ENCODE results near the gene SOX8. TPM values are rescaled to one million over a fixed set of nuclear protein-coding genes. Genes with fewer than 3 reads are reported as not detected.

SOX8 gene
- total RNA-seq (ENCODE audit: unreplicated experiment) = 7.0 TPM
- long read RNA-seq, partial matches to known transcripts = 2 of 2 reads
- long read RNA-seq, other reads (novel, unspliced or antisense) = 0 of 2 reads

DNA sequence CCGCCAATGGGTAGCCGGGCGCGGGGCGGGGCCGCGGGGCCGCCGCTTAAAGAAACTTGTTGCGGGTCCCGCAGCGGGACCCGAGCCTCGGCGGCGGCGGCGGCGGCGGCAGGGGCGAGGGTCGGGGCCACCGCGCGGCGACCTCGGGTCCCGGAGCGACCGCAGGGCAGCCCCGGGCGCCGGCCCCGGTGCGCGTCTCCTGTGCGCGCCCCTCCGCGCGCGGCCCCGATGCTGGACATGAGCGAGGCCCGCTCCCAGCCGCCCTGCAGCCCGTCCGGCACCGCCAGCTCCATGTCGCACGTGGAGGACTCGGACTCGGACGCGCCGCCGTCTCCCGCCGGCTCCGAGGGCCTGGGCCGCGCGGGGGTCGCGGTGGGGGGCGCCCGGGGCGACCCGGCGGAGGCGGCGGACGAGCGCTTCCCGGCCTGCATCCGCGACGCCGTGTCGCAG is at the start of gene SOX8:
Gene SOX8 (plus strand): TSS at position 76 of the 450 bp plus-strand sequence. CDS start 153 bp downstream, at position 229.
- H3K9me3 Mint-ChIP-seq (ENCODE audit: unreplicated experiment) = peaks cover 12% of the 10 kb centered on the region
- TF ChIP-seq, protein P1, sequence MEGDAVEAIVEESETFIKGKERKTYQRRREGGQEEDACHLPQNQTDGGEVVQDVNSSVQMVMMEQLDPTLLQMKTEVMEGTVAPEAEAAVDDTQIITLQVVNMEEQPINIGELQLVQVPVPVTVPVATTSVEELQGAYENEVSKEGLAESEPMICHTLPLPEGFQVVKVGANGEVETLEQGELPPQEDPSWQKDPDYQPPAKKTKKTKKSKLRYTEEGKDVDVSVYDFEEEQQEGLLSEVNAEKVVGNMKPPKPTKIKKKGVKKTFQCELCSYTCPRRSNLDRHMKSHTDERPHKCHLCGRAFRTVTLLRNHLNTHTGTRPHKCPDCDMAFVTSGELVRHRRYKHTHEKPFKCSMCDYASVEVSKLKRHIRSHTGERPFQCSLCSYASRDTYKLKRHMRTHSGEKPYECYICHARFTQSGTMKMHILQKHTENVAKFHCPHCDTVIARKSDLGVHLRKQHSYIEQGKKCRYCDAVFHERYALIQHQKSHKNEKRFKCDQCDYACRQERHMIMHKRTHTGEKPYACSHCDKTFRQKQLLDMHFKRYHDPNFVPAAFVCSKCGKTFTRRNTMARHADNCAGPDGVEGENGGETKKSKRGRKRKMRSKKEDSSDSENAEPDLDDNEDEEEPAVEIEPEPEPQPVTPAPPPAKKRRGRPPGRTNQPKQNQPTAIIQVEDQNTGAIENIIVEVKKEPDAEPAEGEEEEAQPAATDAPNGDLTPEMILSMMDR (IDR thresholded peaks at IDR 0.05; ENCODE audit: partially characterized antibody, unreplicated experiment) = no peak
- H3K4me1 Mint-ChIP-seq (ENCODE audit: low read depth, unreplicated experiment) = peaks cover 20% of the 10 kb centered on the region
- peaks cover 16% of the 10 kb centered on the region for H3K27me3 Mint-ChIP-seq (ENCODE audit: unreplicated experiment)
- DNase-seq = peak; percentile 72
- H3K4me3 Mint-ChIP-seq (ENCODE audit: unreplicated experiment) = peak within 1 kb of the TSS; percentile 86
- peak within 1 kb of the TSS; percentile 55 for H3K27ac Mint-ChIP-seq (ENCODE audit: unreplicated experiment)
- no peaks in the 10 kb centered on the region for H3K36me3 Mint-ChIP-seq (ENCODE audit: unreplicated experiment)

DNA sequence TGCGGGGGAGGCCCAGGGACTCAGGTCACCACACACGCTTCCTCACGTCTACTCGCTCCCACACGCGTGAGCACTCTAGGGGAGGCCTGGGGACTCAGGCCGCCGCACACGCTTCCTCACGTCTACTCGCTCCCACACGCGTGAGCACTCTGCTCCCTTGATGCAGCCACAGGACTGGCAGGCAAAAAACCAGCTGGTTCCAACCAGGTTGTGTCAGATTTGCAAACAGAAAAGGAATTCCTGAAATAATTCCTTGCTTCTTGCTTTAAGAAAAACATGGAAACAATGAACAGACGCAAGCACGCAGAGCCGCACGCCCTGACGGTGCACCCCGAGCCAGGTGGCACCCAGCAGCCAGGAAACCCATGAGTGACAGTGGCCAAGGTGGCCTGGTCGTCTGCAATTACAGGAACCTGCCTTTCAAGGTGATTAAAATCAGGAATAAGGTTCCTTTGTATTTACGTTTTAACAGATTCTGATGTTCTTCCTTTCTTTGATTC is 48.7 kb upstream of the SOX8 start:
- peaks cover 1% of the 10 kb centered on the region for H3K27me3 Mint-ChIP-seq (ENCODE audit: unreplicated experiment)
- no peak overlapping the region for H3K27ac Mint-ChIP-seq (ENCODE audit: unreplicated experiment)
- no peaks in the 10 kb centered on the region for H3K36me3 Mint-ChIP-seq (ENCODE audit: unreplicated experiment)
- peaks cover 6% of the 10 kb centered on the region for H3K4me1 Mint-ChIP-seq (ENCODE audit: low read depth, unreplicated experiment)
- TF ChIP-seq, protein P1 (IDR thresholded peaks at IDR 0.05; ENCODE audit: partially characterized antibody, unreplicated experiment) = no peak
- DNase-seq = no peak
- peak overlapping the region; percentile 32 for H3K4me3 Mint-ChIP-seq (ENCODE audit: unreplicated experiment)
- no peaks in the 10 kb centered on the region for H3K9me3 Mint-ChIP-seq (ENCODE audit: unreplicated experiment)

GRCh38 chr16:933581-933980 is 48.0 kb upstream of the SOX8 start:
- H3K27ac Mint-ChIP-seq (ENCODE audit: unreplicated experiment) = no peak overlapping the region
- H3K4me1 Mint-ChIP-seq (ENCODE audit: low read depth, unreplicated experiment) = peaks cover 6% of the 10 kb centered on the region
- H3K27me3 Mint-ChIP-seq (ENCODE audit: unreplicated experiment) = peaks cover 3% of the 10 kb centered on the region
- H3K9me3 Mint-ChIP-seq (ENCODE audit: unreplicated experiment) = no peaks in the 10 kb centered on the region
- TF ChIP-seq, protein P1 (IDR thresholded peaks at IDR 0.05; ENCODE audit: partially characterized antibody, unreplicated experiment) = no peak
- DNase-seq = no peak
- no peak overlapping the region for H3K4me3 Mint-ChIP-seq (ENCODE audit: unreplicated experiment)
- H3K36me3 Mint-ChIP-seq (ENCODE audit: unreplicated experiment) = peaks cover 1% of the 10 kb centered on the region

DNA sequence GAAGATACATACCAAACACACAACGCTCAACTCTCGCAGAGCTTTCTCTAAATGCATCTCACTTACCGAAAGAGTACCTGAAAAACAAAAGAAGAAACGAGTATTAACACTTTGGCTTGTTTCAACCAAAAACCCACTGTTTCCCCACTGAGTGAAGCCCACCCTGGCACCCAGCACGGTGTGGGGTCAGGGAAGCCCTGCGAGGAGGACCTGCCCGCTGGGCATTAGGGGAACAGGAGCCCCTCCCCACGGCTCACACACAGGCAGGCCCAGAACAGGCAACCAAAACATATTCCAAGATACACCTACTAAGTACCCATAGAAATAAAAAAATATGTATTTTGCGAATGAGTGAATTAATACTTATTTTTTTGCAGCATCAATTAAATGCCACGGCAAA is 47.4 kb upstream of the SOX8 start:
- H3K9me3 Mint-ChIP-seq (ENCODE audit: unreplicated experiment) = no peaks in the 10 kb centered on the region
- no peak overlapping the region for H3K27ac Mint-ChIP-seq (ENCODE audit: unreplicated experiment)
- H3K4me3 Mint-ChIP-seq (ENCODE audit: unreplicated experiment) = no peak overlapping the region
- peaks cover 3% of the 10 kb centered on the region for H3K27me3 Mint-ChIP-seq (ENCODE audit: unreplicated experiment)
- no peak for DNase-seq
- TF ChIP-seq, protein P1 (IDR thresholded peaks at IDR 0.05; ENCODE audit: partially characterized antibody, unreplicated experiment) = no peak
- H3K36me3 Mint-ChIP-seq (ENCODE audit: unreplicated experiment) = peaks cover 7% of the 10 kb centered on the region
- peaks cover 6% of the 10 kb centered on the region for H3K4me1 Mint-ChIP-seq (ENCODE audit: low read depth, unreplicated experiment)

DNA sequence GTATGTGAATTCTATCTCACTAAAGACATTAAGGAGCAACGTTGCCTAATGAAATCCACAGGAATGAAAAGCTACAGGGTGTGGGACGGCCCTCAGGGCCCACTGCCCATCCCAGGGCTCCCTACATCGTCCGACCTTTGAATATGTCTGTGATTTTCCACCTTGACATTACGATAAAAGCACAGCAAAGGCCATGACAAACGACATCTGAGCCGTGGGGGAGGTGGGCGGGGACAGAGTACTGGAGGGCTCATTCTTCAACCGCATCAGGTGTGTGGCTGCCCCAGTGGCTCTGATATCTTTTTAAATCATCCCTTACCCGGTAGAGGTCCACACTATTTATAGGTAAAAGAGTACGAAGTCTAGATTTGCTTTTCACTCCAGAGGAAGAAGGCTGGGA is 45.9 kb upstream of the SOX8 start:
- peaks cover 5% of the 10 kb centered on the region for H3K4me1 Mint-ChIP-seq (ENCODE audit: low read depth, unreplicated experiment)
- DNase-seq = no peak
- peaks cover 14% of the 10 kb centered on the region for H3K36me3 Mint-ChIP-seq (ENCODE audit: unreplicated experiment)
- H3K9me3 Mint-ChIP-seq (ENCODE audit: unreplicated experiment) = peaks cover 3% of the 10 kb centered on the region
- H3K27me3 Mint-ChIP-seq (ENCODE audit: unreplicated experiment) = peaks cover 3% of the 10 kb centered on the region
- TF ChIP-seq, protein P1 (IDR thresholded peaks at IDR 0.05; ENCODE audit: partially characterized antibody, unreplicated experiment) = no peak
- H3K27ac Mint-ChIP-seq (ENCODE audit: unreplicated experiment) = no peak overlapping the region
- H3K4me3 Mint-ChIP-seq (ENCODE audit: unreplicated experiment) = no peak overlapping the region
